Uterus (tissue), 2 donors: ENCODE results near the gene SERPINF2.
A peak's percentile ranks its signal among the peaks of the same experiment; 100 is the strongest.

Experiments used
- CTCF ChIP-seq, 4 experiments: fragments of 200-600 bp in 2 of 4; fragments of 450-650 bp in 2 of 4; sonication (generic) in 2 of 4; IDR thresholded peaks; one replicate each; pipeline ENCODE4 v1.5.1; 2016 to 2019; ENCODE audit warnings: antibody characterized with exemption in 4 of 4, mild to moderate bottlenecking in 2 of 4, moderate library complexity in 1 of 4
- POLR2A ChIP-seq, 2 donors: fragments of 450-650 bp; IDR thresholded peaks; one replicate each; pipeline ENCODE4 v1.6.1; 2016; ENCODE audit warnings: antibody characterized with exemption in 2 of 2, mild to moderate bottlenecking in 1 of 2, moderate library complexity in 1 of 2

GRCh38 chr17:1764284-1764683, 21.6 kb downstream of the SERPINF2 start:
- peak in 1 of 2 donors; percentile 36 for TF ChIP-seq POLR2A (IDR thresholded peaks at IDR 0.05)
- TF ChIP-seq CTCF (IDR thresholded peaks at IDR 0.05), result no peak
